Measurements from ENCODE around the gene PBX2. TPM values are rescaled to one million over a fixed set of nuclear protein-coding genes. Genes with fewer than 3 reads are reported as not detected.

The PBX2 gene
- total RNA-seq, 1 experiment from 2014 or later: 130 TPM

DNA sequence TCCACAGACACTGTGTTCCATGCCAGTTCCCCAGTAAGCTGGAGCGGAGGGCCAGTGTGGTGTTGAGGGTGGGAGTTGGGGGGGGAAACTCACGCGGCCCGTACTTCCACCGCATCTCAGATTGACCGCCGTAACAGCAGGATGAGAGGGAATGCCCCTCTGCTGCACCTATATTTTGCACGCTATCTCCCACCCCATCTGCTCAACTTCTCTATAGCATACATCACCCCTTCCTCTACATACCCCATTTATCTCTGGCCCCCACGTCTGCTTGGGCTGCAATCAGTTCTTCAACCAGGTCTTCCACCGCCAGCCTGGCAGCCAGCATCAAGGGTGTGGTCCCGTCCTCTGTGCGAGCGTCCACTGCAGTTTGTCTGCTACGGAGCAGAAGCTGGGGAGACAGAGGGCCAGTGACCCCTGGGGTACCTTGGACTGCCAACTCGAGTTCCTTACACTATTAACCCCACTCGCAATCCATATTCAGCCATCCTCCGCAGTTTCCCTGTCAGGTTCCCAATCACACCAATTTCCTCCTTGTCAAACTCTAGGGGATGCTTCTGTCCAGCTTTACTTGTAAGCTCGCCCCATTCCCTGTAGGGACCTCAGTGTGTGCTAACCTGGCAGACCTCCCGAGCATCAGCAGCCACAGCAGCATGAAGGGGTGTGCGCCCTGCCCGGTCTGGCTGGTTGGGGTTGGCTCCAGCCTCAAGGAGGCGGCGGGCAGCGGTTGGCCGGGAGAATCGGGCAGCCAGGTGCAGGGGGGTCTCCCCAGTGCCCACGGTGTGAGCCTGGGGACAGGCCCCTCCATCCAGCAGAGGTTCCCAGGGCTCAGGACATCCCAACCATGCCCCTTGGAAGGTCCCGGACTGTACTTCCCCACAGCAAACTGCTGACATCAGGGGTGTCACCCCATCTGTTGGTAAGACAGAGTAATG, 6.9 kb upstream of the PBX2 start:
- Mint-ChIP-seq H3K36me3 (no peaks in the 10 kb centered on the region), H3K27ac (peak overlapping the region; percentile 100), H3K27me3 (ENCODE audit: low read depth) (peaks cover 3% of the 10 kb centered on the region; the same call in 1 of the 2 replicates), H3K4me3 (peak overlapping the region; percentile 95), H3K4me1 (peaks cover 41% of the 10 kb centered on the region), H3K9me3 (no peaks in the 10 kb centered on the region)
- ChIA-PET POLR2A (no interaction called here), CTCF (interaction anchor here (0.7 to 1.8 kb wide), 3 partner anchors 16 to 800 kb away, joined by 3 to 5 read pairs (median 3); no protein-coding TSS in a partner anchor)
- DNase-seq (ENCODE audit: low spot score): no peak
- ATAC-seq: no peak
- TF ChIP-seq EMX1 (CRISPR knock-in tag; IDR thresholded peaks at IDR 0.05) (no peak), ZNF219 (CRISPR knock-in tag; IDR thresholded peaks at IDR 0.05; ENCODE audit: borderline replicate concordance) (no peak)
- TF ChIP-seq, protein P1, sequence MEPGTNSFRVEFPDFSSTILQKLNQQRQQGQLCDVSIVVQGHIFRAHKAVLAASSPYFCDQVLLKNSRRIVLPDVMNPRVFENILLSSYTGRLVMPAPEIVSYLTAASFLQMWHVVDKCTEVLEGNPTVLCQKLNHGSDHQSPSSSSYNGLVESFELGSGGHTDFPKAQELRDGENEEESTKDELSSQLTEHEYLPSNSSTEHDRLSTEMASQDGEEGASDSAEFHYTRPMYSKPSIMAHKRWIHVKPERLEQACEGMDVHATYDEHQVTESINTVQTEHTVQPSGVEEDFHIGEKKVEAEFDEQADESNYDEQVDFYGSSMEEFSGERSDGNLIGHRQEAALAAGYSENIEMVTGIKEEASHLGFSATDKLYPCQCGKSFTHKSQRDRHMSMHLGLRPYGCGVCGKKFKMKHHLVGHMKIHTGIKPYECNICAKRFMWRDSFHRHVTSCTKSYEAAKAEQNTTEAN (CRISPR knock-in tag; IDR thresholded peaks at IDR 0.05): peak; percentile 60; the same call in 1 of the 2 replicates

DNA sequence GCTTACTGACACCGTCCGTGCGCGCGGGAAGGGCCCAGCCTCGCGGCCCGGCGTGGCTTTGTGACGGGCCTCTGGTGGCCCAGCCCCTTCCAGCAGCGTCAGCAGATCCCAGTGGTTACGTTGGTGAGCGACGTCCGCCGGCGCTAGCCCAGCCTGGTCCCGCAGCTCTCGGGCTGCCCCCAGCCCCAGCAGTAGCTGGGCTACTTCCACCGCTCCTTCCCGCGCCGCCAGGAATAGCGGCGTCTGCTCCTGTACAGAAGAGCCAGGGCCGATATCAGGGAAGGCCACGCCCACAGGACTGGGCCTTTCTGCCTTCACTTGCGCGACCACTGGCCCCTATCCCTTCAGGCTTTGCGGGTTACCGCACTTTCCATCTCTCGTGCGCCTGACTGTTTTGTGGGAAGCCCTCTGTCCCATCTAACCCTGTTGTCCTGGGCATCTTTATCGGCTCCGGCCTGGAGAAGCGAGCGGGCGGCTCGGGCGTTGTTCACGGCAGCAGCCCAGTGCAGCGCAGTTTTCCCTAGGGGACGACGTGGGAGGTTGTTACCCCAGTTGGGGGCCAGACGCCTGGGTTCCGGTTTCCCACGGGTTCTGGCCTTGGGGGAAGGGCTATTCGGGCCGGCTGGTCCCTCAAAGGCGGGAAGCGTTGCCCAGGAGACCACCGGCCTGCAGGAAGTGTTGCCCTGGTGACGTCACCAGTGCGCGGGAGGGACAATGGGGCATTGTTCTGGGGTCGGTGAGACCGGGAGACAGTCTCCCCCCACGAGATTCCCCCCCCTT, 6.1 kb upstream of the PBX2 start:
- ChIA-PET CTCF (interaction anchor here (0.6 to 1.8 kb wide), 35 partner anchors 10 to 757 kb away, joined by 3 to 30 read pairs (median 6); partner anchors contain the start of genes AGPAT1, EHMT2, FKBPL and HLA-DMA), POLR2A (interaction anchor here (0.5 to 1.9 kb wide), 13 partner anchors 9 to 921 kb away, joined by 3 to 25 read pairs (median 4); partner anchors contain the start of genes AGPAT1, FKBPL, PRRT1 and RNF5)
- Mint-ChIP-seq H3K9me3 (no peaks in the 10 kb centered on the region), H3K4me1 (peaks cover 50% of the 10 kb centered on the region), H3K36me3 (no peaks in the 10 kb centered on the region), H3K27ac (peak overlapping the region; percentile 100), H3K27me3 (ENCODE audit: low read depth) (peaks cover 3% of the 10 kb centered on the region; the same call in 1 of the 2 replicates), H3K4me3 (peak overlapping the region; percentile 95)
- DNase-seq (ENCODE audit: low spot score) (peak; percentile 90), ATAC-seq (peak; percentile 6)
- TF ChIP-seq ATF1 (CRISPR knock-in tag; IDR thresholded peaks at IDR 0.05) (peak; percentile 87; the same call in 1 of the 2 replicates), FOXK1 (CRISPR knock-in tag; IDR thresholded peaks at IDR 0.05) (peak; percentile 87), ZNF416 (CRISPR knock-in tag; IDR thresholded peaks at IDR 0.05) (no peak), TEAD1 (CRISPR knock-in tag; IDR thresholded peaks at IDR 0.05) (no peak), NFE2L1 (CRISPR knock-in tag; IDR thresholded peaks at IDR 0.05) (peak; percentile 2; the same call in 1 of the 2 replicates), HMGA2 (CRISPR knock-in tag; IDR thresholded peaks at IDR 0.05) (no peak)
- TF ChIP-seq, protein P2, sequence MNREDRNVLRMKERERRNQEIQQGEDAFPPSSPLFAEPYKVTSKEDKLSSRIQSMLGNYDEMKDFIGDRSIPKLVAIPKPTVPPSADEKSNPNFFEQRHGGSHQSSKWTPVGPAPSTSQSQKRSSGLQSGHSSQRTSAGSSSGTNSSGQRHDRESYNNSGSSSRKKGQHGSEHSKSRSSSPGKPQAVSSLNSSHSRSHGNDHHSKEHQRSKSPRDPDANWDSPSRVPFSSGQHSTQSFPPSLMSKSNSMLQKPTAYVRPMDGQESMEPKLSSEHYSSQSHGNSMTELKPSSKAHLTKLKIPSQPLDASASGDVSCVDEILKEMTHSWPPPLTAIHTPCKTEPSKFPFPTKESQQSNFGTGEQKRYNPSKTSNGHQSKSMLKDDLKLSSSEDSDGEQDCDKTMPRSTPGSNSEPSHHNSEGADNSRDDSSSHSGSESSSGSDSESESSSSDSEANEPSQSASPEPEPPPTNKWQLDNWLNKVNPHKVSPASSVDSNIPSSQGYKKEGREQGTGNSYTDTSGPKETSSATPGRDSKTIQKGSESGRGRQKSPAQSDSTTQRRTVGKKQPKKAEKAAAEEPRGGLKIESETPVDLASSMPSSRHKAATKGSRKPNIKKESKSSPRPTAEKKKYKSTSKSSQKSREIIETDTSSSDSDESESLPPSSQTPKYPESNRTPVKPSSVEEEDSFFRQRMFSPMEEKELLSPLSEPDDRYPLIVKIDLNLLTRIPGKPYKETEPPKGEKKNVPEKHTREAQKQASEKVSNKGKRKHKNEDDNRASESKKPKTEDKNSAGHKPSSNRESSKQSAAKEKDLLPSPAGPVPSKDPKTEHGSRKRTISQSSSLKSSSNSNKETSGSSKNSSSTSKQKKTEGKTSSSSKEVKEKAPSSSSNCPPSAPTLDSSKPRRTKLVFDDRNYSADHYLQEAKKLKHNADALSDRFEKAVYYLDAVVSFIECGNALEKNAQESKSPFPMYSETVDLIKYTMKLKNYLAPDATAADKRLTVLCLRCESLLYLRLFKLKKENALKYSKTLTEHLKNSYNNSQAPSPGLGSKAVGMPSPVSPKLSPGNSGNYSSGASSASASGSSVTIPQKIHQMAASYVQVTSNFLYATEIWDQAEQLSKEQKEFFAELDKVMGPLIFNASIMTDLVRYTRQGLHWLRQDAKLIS (CRISPR knock-in tag; IDR thresholded peaks at IDR 0.05; ENCODE audit: borderline replicate concordance): peak; percentile 49; the same call in 1 of the 2 replicates
- TF ChIP-seq, protein P3, sequence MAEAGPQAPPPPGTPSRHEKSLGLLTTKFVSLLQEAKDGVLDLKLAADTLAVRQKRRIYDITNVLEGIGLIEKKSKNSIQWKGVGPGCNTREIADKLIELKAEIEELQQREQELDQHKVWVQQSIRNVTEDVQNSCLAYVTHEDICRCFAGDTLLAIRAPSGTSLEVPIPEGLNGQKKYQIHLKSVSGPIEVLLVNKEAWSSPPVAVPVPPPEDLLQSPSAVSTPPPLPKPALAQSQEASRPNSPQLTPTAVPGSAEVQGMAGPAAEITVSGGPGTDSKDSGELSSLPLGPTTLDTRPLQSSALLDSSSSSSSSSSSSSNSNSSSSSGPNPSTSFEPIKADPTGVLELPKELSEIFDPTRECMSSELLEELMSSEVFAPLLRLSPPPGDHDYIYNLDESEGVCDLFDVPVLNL (CRISPR knock-in tag; IDR thresholded peaks at IDR 0.05; ENCODE audit: borderline replicate concordance, low read depth): peak; percentile 83; the same call in 1 of the 2 replicates
- TF ChIP-seq, protein P4, sequence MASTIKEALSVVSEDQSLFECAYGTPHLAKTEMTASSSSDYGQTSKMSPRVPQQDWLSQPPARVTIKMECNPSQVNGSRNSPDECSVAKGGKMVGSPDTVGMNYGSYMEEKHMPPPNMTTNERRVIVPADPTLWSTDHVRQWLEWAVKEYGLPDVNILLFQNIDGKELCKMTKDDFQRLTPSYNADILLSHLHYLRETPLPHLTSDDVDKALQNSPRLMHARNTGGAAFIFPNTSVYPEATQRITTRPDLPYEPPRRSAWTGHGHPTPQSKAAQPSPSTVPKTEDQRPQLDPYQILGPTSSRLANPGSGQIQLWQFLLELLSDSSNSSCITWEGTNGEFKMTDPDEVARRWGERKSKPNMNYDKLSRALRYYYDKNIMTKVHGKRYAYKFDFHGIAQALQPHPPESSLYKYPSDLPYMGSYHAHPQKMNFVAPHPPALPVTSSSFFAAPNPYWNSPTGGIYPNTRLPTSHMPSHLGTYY (CRISPR knock-in tag; IDR thresholded peaks at IDR 0.05): no peak
- TF ChIP-seq, protein P5, sequence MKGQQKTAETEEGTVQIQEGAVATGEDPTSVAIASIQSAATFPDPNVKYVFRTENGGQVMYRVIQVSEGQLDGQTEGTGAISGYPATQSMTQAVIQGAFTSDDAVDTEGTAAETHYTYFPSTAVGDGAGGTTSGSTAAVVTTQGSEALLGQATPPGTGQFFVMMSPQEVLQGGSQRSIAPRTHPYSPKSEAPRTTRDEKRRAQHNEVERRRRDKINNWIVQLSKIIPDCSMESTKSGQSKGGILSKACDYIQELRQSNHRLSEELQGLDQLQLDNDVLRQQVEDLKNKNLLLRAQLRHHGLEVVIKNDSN (CRISPR knock-in tag; IDR thresholded peaks at IDR 0.05): peak; percentile 28; the same call in 1 of the 2 replicates
- TF ChIP-seq, protein P6, sequence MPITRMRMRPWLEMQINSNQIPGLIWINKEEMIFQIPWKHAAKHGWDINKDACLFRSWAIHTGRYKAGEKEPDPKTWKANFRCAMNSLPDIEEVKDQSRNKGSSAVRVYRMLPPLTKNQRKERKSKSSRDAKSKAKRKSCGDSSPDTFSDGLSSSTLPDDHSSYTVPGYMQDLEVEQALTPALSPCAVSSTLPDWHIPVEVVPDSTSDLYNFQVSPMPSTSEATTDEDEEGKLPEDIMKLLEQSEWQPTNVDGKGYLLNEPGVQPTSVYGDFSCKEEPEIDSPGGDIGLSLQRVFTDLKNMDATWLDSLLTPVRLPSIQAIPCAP (CRISPR knock-in tag; IDR thresholded peaks at IDR 0.05): 0 out of 2 replicates have a peak, but pooled peaks have one; percentile 51
- TF ChIP-seq, protein P7, sequence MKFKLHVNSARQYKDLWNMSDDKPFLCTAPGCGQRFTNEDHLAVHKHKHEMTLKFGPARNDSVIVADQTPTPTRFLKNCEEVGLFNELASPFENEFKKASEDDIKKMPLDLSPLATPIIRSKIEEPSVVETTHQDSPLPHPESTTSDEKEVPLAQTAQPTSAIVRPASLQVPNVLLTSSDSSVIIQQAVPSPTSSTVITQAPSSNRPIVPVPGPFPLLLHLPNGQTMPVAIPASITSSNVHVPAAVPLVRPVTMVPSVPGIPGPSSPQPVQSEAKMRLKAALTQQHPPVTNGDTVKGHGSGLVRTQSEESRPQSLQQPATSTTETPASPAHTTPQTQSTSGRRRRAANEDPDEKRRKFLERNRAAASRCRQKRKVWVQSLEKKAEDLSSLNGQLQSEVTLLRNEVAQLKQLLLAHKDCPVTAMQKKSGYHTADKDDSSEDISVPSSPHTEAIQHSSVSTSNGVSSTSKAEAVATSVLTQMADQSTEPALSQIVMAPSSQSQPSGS (CRISPR knock-in tag; IDR thresholded peaks at IDR 0.05; ENCODE audit: borderline replicate concordance, low read depth): peak; percentile 11; the same call in 1 of the 2 replicates
